Measurements from ENCODE around the gene PEX14. TPM values are rescaled to one million over a fixed set of nuclear protein-coding genes. Genes with fewer than 3 reads are reported as not detected.

Gene PEX14
- polyA plus RNA-seq, 3 donors = 2.2 to 8.8 (median 2.7) TPM

DNA sequence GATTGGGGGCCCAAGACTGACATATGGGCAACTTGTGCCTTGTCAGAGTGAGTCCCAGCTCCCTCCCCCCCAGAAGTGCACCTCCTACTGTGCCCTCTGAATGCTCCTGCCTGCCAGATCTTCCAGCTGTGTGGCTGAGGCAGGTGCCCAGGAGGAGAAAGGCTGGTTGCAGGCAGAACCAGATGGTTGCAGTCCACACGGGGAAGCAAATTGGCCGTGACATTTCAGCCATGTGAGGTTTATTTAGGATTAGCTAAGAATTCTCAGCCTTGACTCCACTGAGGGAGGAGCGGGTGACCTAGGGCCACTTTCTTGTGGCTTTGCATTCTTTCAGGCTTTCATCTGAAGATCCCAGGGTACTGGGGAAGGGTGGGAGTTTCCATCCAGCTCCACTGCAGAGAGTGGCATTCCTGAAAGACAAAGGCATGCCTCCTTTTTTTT, 33.8 kb downstream of the PEX14 start:
- Histone ChIP-seq H3K4me2 (replicated peaks; ENCODE audit: extremely low read depth, low read length, poor library complexity, severe bottlenecking) (no peak overlapping the region), H3K9ac (ENCODE audit: insufficient read depth, low read length, poor library complexity, severe bottlenecking) (no peak overlapping the region), H2AFZ (ENCODE audit: insufficient read depth, low read depth, low read length, poor library complexity, severe bottlenecking) (no peak overlapping the region), H3K9me3 (replicated peaks in 1 of 2; ENCODE audit: control insufficient read depth in 1 of 2, insufficient read depth in 1 of 2, low read length in 2 of 2) (no peaks in the 10 kb centered on the region), H3K27me3 (ENCODE audit: control insufficient read depth in 2 of 2, insufficient read depth in 2 of 2, low read length in 2 of 2) (no peaks in the 10 kb centered on the region), H3K4me3 (replicated peaks in 1 of 3; ENCODE audit: low read depth in 2 of 3, low read length in 3 of 3) (no peak overlapping the region), H3K4me1 (ENCODE audit: control insufficient read depth in 1 of 2, insufficient read depth in 2 of 2, low read length in 2 of 2) (peaks cover 4 to 18% of the 10 kb centered on the region in 2 donors), H3K27ac (ENCODE audit: low read depth in 1 of 2, low read length in 2 of 2) (no peak overlapping the region), H4K20me1 (ENCODE audit: insufficient read depth, low read length) (peaks cover 74% of the 10 kb centered on the region), H3K36me3 (replicated peaks in 1 of 2; ENCODE audit: control insufficient read depth in 1 of 2, insufficient read depth in 2 of 2, low read length in 2 of 2) (peaks cover 0 to 5% of the 10 kb centered on the region in 2 donors), H3K79me2 (ENCODE audit: insufficient read depth, low read length) (peaks cover 35% of the 10 kb centered on the region)
- Mint-ChIP-seq H3K4me3 (no peak overlapping the region), H3K36me3 (peaks cover 16 to 18% of the 10 kb centered on the region in 2 donors), H3K27me3 (ENCODE audit: low read depth in 3 of 3) (no peaks in the 10 kb centered on the region), H3K9me3 (no peaks in the 10 kb centered on the region), H3K4me1 (peaks cover 27% of the 10 kb centered on the region), H3K27ac (no peak overlapping the region)
- intact Hi-C loops (cut with micrococcal nuclease) = loop anchor here (5.0 to 10.0 kb wide), 3 partner anchors 356 to 436 kb away; no protein-coding TSS in a partner anchor
- TF ChIP-seq, protein P1, sequence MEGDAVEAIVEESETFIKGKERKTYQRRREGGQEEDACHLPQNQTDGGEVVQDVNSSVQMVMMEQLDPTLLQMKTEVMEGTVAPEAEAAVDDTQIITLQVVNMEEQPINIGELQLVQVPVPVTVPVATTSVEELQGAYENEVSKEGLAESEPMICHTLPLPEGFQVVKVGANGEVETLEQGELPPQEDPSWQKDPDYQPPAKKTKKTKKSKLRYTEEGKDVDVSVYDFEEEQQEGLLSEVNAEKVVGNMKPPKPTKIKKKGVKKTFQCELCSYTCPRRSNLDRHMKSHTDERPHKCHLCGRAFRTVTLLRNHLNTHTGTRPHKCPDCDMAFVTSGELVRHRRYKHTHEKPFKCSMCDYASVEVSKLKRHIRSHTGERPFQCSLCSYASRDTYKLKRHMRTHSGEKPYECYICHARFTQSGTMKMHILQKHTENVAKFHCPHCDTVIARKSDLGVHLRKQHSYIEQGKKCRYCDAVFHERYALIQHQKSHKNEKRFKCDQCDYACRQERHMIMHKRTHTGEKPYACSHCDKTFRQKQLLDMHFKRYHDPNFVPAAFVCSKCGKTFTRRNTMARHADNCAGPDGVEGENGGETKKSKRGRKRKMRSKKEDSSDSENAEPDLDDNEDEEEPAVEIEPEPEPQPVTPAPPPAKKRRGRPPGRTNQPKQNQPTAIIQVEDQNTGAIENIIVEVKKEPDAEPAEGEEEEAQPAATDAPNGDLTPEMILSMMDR (IDR thresholded peaks at IDR 0.05) = no peak
- DNase-seq = no peak
- 75% methylated on average over 2 of the region's 3 CpGs for WGBS (ENCODE audit: insufficient coverage)

DNA sequence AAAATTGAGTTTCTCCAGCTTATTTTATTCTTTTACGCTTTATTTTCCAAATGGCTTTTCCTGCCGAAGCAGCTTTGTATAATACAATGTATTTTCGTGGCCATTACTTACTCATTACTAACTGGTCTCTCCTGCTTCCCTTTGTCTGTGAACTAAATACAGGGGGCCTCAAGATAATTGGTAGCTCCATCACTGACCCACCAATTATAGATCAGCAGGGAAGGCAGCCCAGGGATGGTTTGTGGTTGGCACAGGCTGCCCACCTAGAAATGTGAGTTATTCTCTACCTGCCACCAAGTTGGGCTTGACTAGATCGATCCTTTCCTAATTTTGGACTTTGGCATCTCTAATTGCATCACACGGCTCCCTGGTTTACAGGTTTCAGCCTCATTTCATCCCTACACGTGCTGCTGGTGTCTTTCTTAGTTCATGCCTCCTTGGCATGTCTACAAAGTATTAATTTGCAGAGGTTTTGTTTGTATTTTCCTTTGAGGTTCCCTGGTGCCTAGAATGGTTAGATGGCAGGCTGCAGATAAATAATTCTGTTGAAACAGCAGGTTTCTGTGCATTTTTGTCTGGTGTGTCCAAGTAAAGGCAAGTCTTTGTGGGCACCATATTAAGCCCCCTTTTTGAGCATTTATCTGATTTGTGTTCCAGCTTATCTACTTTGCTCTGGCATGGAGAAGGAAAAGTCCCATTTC, 35.2 kb downstream of the PEX14 start:
- intact Hi-C loops (cut with micrococcal nuclease) = loop anchor here (5.0 to 10.0 kb wide), 3 partner anchors 355 to 435 kb away; no protein-coding TSS in a partner anchor
- Histone ChIP-seq H3K9ac (ENCODE audit: insufficient read depth, low read length, poor library complexity, severe bottlenecking) (no peak overlapping the region), H3K4me2 (replicated peaks; ENCODE audit: extremely low read depth, low read length, poor library complexity, severe bottlenecking) (no peak overlapping the region), H3K36me3 (replicated peaks in 1 of 2; ENCODE audit: control insufficient read depth in 1 of 2, insufficient read depth in 2 of 2, low read length in 2 of 2) (peaks cover 0 to 5% of the 10 kb centered on the region in 2 donors), H3K9me3 (replicated peaks in 1 of 2; ENCODE audit: control insufficient read depth in 1 of 2, insufficient read depth in 1 of 2, low read length in 2 of 2) (no peaks in the 10 kb centered on the region), H3K4me3 (replicated peaks in 1 of 3; ENCODE audit: low read depth in 2 of 3, low read length in 3 of 3) (no peak overlapping the region), H2AFZ (ENCODE audit: insufficient read depth, low read depth, low read length, poor library complexity, severe bottlenecking) (no peak overlapping the region), H3K27ac (ENCODE audit: low read depth in 1 of 2, low read length in 2 of 2) (no peak overlapping the region), H3K79me2 (ENCODE audit: insufficient read depth, low read length) (peaks cover 44% of the 10 kb centered on the region), H3K4me1 (ENCODE audit: control insufficient read depth in 1 of 2, insufficient read depth in 2 of 2, low read length in 2 of 2) (peaks cover 4 to 18% of the 10 kb centered on the region in 2 donors), H3K27me3 (ENCODE audit: control insufficient read depth in 2 of 2, insufficient read depth in 2 of 2, low read length in 2 of 2) (no peaks in the 10 kb centered on the region), H4K20me1 (ENCODE audit: insufficient read depth, low read length) (peaks cover 80% of the 10 kb centered on the region)
- WGBS (ENCODE audit: insufficient coverage) = 100% methylated on average over 1 of the region's 6 CpGs
- Mint-ChIP-seq H3K27ac (no peak overlapping the region), H3K27me3 (ENCODE audit: low read depth in 3 of 3) (no peaks in the 10 kb centered on the region), H3K36me3 (peaks cover 16 to 21% of the 10 kb centered on the region in 2 donors), H3K4me3 (no peak overlapping the region), H3K4me1 (peaks cover 27% of the 10 kb centered on the region), H3K9me3 (no peaks in the 10 kb centered on the region)
- TF ChIP-seq, protein P1 (IDR thresholded peaks at IDR 0.05) = no peak
- no peak for DNase-seq

Data from CD14-positive monocyte (primary cell).